HEK293 (cell line): ENCODE data around the gene DDIT3.

Experiments used
- BCL11A ChIP-seq: fragments of 450-650 bp; formaldehyde crosslinking; IDR thresholded peaks from 2 replicates; pipeline ENCODE4 v1.5.1; 2016; ENCODE audit warnings: low read depth, missing biosample characterization, missing genetic modification characterization
- CTCF ChIP-seq: fragments of 450-650 bp; formaldehyde crosslinking; IDR thresholded peaks from 2 replicates; pipeline ENCODE4 v1.5.1; 2016; ENCODE audit warnings: missing biosample characterization, missing genetic modification characterization

DNA sequence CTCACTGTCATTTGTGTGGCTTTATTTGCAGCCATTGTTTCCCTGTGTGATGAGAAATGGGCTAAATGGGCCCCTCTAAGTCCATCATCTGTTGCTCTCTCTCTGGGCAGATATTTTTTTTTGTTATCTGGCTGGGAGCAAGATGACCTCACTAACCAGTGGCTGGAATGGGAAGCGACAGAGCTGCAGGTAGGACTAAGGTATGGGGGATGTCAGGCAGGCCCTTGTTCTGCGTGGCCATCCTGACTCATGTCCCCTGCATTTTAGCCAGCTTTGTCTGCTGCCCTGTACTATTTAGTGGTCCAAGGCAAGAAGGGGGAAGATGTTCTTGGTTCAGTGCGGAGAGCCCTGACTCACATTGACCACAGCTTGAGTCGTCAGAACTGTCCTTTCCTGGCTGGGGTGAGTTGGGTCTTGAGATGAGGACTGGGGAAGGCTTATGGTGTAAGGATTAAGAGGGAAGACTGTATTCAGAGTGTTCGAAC, 31.1 kb downstream of the DDIT3 start:
- TF ChIP-seq CTCF (no peak), BCL11A (no peak)
